ENCODE measurements around the gene TBCEL.
"Not testable (repeated sequence)": the region's sequence is repeated elsewhere in the genome, so short reads cannot be mapped to it uniquely, and the experiment has no call there.

The TBCEL gene

GRCh38 chr11:121023848-121024751 is at the start of gene TBCEL:
TSS of gene TBCEL (plus strand) at chr11:121024102. CDS start at chr11:121045691, 21,589 bp downstream.
- peak; percentile 41 to 51 for DNase-seq

- DNase-seq, result no peak
These were observed 49.4 kb upstream of the TBCEL start for GRCh38 chr11:120974466-120974865.

- DNase-seq, result no peak
These were observed 48.9 kb upstream of the TBCEL start for GRCh38 chr11:120974965-120975364.

- DNase-seq, result no peak
These were observed 46.4 kb upstream of the TBCEL start for GRCh38 chr11:120977266-120978137.

- no peak for DNase-seq
These were observed 45.2 kb upstream of the TBCEL start for GRCh38 chr11:120978701-120979100.

- peak in 1 of 2 experiments; percentile 22 for DNase-seq
These were observed 38.0 kb upstream of the TBCEL start for GRCh38 chr11:120985718-120986569.

- no peak for DNase-seq
These were observed 35.3 kb upstream of the TBCEL start for GRCh38 chr11:120988603-120989002.

- no peak for DNase-seq
These were observed 31.8 kb upstream of the TBCEL start for GRCh38 chr11:120991830-120992686.

GRCh38 chr11:120994091-120994859 is 29.6 kb upstream of the TBCEL start:
- DNase-seq, result no peak

- DNase-seq, result no peak
These were observed 28.7 kb upstream of the TBCEL start for GRCh38 chr11:120995184-120995583.

- no peak for DNase-seq
These were observed 26.9 kb upstream of the TBCEL start for GRCh38 chr11:120996973-120997372.

GRCh38 chr11:120998581-120998980 is 25.3 kb upstream of the TBCEL start:
- no peak for DNase-seq

- DNase-seq, result no peak
These were observed 19.6 kb upstream of the TBCEL start for GRCh38 chr11:121004206-121004840.

GRCh38 chr11:121006922-121007321 is 17.0 kb upstream of the TBCEL start:
- no peak for DNase-seq

- no peak for DNase-seq
These were observed 15.4 kb upstream of the TBCEL start for GRCh38 chr11:121008551-121008950.

GRCh38 chr11:121012091-121012490 is 11.8 kb upstream of the TBCEL start:
- DNase-seq, result no peak

- DNase-seq, result no peak
These were observed 5.2 kb upstream of the TBCEL start for GRCh38 chr11:121018746-121019145.

- DNase-seq, result not testable (repeated sequence)
These were observed 2.2 kb upstream of the TBCEL start for GRCh38 chr11:121021718-121022117.

GRCh38 chr11:121024989-121025388 is 1.1 kb downstream of the TBCEL start:
- peak in 1 of 2 experiments; percentile 6 for DNase-seq

- DNase-seq, result no peak
These were observed 5.3 kb downstream of the TBCEL start for GRCh38 chr11:121029153-121029552.
